A673 (cell line): Measurements from ENCODE around the gene VAV3. TPM values are rescaled to one million over a fixed set of nuclear protein-coding genes. Genes with fewer than 3 reads are reported as not detected.

Experiments
- BruUV-seq: library from RNA; stranded (reverse); fragments of 400-500 nt; replicated peaks from 2 replicates; lab custom pipeline; 2021; lab: Mats Ljungman, UMichigan
- CTCF ChIA-PET: fragments of 300-600 bp; sonication (Branson Sonifier 250); formaldehyde crosslinking; loops from one replicate; lab custom pipeline; 2022; ENCODE audit warnings: antibody characterized with exemption; lab: Charles Lee
- POLR2A ChIA-PET: fragments of 300-600 bp; sonication (Branson Sonifier 250); formaldehyde crosslinking; loops from one replicate; lab custom pipeline; 2022; ENCODE audit warnings: antibody characterized with exemption; ENCODE audit not compliant: low non-redundant PET; lab: Charles Lee
- DNase-seq: peaks from one replicate; pipeline ENCODE4 v3.0.0-alpha.2; 2015; ENCODE audit warnings: low spot score
- H3K27ac ChIP-seq: fragments of 200-600 bp; sonication (generic); 2 replicates; pipeline ENCODE4 v1.5.1; 2016; ENCODE audit warnings: mixed run types, low read depth, mild to moderate bottlenecking, mixed read lengths, antibody characterized with exemption, low read length; ENCODE audit not compliant: poor library complexity, severe bottlenecking
- H3K27me3 ChIP-seq: fragments of 200-600 bp; sonication (generic); replicated peaks from 2 replicates; pipeline ENCODE4 v1.6.1; 2017; ENCODE audit warnings: mixed run types, low read depth, mild to moderate bottlenecking, mixed read lengths, antibody characterized with exemption, low read length; ENCODE audit not compliant: insufficient read depth, poor library complexity
- H3K36me3 ChIP-seq: fragments of 200-600 bp; sonication (generic); 2 replicates; pipeline ENCODE4 v1.6.1; 2016; ENCODE audit warnings: mixed run types, mild to moderate bottlenecking, mixed read lengths, antibody characterized with exemption, low read length; ENCODE audit not compliant: insufficient read depth, poor library complexity, severe bottlenecking
- H3K4me1 ChIP-seq: fragments of 200-600 bp; sonication (generic); 2 replicates; pipeline ENCODE4 v1.6.1; 2017; ENCODE audit warnings: mixed run types, mild to moderate bottlenecking, mixed read lengths, antibody characterized with exemption, low read length; ENCODE audit not compliant: insufficient read depth, poor library complexity, severe bottlenecking
- H3K4me3 ChIP-seq: fragments of 200-600 bp; sonication (generic); 2 replicates; pipeline ENCODE4 v1.5.1; 2016; ENCODE audit warnings: low read depth, mixed run types, mild to moderate bottlenecking, mixed read lengths, low read length; ENCODE audit not compliant: poor library complexity, severe bottlenecking
- H3K9me3 ChIP-seq: fragments of 200-600 bp; sonication (generic); 2 replicates; pipeline ENCODE4 v1.6.1; 2016; ENCODE audit warnings: mixed run types, low read depth, mild to moderate bottlenecking, mixed read lengths, antibody characterized with exemption, low read length; ENCODE audit not compliant: poor library complexity, severe bottlenecking
- EZH2 ChIP-seq: fragments of 200-600 bp; sonication (generic); IDR thresholded peaks from 2 replicates; pipeline ENCODE4 v1.6.1; 2017; ENCODE audit warnings: borderline replicate concordance, low read depth, mild to moderate bottlenecking, mixed read lengths, antibody characterized with exemption, low read length; ENCODE audit not compliant: poor library complexity, severe bottlenecking
- intact Hi-C: fragments of 100-400 bp; cut with micrococcal nuclease; formaldehyde crosslinking; loops from one replicate; pipeline ENCODE4 v1.10.0; 2022; ENCODE audit not compliant: unreplicated experiment
- total RNA-seq: library from RNA; stranded (reverse); gene quantifications from 2 replicates; pipeline ENCODE4 v1.2.3, GENCODE V29; 2021
- TF ChIP-seq, protein P1 (sequence below): fragments of 300-800, 200-600 bp; sonication (generic); conservative IDR thresholded peaks from 2 replicates; pipeline ENCODE4 v1.5.1; 2017; ENCODE audit warnings: low read depth, mild to moderate bottlenecking, antibody characterized with exemption, low read length, moderate library complexity, mixed read lengths

The VAV3 gene
- total RNA-seq, 1 experiment from 2014 or later: 0.30 TPM

DNA sequence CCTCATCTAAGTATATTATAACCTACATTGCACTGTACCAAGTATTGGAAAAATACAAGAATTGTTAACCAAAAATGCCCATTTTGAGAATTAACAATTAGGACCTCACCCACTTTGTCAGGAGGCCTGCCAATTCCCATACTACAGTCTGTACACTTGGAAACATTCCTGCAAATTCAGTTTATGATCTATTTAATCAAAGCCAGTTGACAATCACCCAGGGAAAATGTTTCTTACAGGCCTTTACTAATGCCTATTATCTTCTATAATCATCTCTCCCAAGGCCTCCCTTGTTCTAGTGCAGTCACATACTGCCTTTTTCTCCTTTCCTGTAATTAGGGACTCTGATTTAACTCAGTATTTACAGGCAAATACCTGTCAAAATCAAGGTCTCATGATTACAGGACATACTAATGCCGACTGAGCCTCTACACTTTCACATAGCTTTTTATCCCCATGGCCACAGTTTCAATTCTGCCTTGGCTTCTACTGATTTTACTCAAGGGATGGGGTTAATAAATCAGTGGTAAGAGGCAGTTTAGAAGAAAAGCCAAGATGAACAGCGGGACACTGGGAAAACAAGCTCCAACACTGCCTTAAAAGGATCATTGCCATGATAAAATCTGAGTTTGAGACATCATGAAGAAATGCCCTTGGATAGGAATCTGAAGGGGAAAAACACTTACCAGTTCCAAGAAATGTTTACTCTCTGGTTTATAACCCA is 338.7 kb downstream of the VAV3 start:
- POLR2A ChIA-PET: no interaction called here
- CTCF ChIA-PET: no interaction called here
- Histone ChIP-seq H3K27me3 (no peaks in the 10 kb centered on the region), H3K27ac (no peak overlapping the region), H3K36me3 (no peaks in the 10 kb centered on the region), H3K4me1 (no peaks in the 10 kb centered on the region), H3K4me3 (no peak overlapping the region), H3K9me3 (no peaks in the 10 kb centered on the region)
- no peak for DNase-seq
- intact Hi-C loops: no loop called here
- TF ChIP-seq, protein P1, sequence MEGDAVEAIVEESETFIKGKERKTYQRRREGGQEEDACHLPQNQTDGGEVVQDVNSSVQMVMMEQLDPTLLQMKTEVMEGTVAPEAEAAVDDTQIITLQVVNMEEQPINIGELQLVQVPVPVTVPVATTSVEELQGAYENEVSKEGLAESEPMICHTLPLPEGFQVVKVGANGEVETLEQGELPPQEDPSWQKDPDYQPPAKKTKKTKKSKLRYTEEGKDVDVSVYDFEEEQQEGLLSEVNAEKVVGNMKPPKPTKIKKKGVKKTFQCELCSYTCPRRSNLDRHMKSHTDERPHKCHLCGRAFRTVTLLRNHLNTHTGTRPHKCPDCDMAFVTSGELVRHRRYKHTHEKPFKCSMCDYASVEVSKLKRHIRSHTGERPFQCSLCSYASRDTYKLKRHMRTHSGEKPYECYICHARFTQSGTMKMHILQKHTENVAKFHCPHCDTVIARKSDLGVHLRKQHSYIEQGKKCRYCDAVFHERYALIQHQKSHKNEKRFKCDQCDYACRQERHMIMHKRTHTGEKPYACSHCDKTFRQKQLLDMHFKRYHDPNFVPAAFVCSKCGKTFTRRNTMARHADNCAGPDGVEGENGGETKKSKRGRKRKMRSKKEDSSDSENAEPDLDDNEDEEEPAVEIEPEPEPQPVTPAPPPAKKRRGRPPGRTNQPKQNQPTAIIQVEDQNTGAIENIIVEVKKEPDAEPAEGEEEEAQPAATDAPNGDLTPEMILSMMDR: no peak
- no TSS peak for BruUV-seq

DNA sequence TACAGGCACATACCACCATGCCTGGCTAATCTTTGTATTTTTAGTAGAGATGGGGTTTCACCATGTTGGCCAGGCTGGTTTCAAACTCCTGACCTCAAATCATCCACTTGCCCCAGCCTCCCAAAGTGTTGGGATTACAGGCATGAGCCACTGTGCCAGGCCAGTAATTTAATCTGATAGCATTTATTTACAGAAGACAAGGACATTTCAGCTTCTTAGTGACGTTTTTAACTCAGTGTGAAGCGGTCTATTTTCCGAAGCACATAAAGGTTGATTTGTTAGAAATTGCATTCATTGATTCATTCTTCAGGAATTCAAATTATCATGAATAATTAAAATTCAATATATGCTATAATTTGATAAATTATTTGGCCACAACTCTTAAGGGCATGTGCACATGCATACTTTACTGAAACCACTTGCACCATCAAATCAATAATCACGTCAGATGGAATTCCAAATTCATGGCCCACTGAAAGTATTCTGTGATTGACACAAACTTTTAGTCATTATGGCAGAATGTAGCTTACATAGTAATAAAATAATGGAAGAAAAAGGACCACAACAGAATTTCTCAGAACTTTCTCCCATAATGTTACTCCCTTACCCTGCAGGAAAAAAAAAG is 339.5 kb downstream of the VAV3 start:
- no TSS peak for BruUV-seq
- ChIA-PET CTCF (no interaction called here), POLR2A (no interaction called here)
- no peaks in the 10 kb centered on the region for H3K36me3 ChIP-seq
- H3K4me3 ChIP-seq: no peak overlapping the region
- H3K9me3 ChIP-seq: no peaks in the 10 kb centered on the region
- intact Hi-C loops: no loop called here
- no peak overlapping the region for H3K27ac ChIP-seq
- H3K27me3 ChIP-seq: no peaks in the 10 kb centered on the region
- no peaks in the 10 kb centered on the region for H3K4me1 ChIP-seq
- DNase-seq: no peak
- TF ChIP-seq EZH2: no peak
- TF ChIP-seq, protein P1: no peak

DNA sequence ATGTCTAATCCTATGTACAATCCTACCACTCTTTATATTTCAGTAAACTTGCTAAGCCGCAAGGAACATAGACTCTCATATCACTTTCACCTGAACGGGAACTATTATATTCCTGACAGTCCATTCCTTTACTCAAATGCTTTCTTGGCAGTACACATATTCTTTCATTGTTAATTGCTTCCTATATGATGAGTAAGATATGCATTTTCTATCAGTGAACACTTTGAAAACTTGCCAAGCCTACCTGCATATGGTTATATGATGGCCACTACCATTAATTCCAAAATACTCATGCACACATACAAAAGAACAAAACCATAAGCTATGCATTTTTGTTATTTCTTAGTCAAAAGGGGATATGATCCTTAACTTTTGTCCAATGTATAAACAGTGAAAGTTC is 341.5 kb downstream of the VAV3 start:
- no peak overlapping the region for H3K27ac ChIP-seq
- no peaks in the 10 kb centered on the region for H3K4me1 ChIP-seq
- no TSS peak for BruUV-seq
- CTCF ChIA-PET: no interaction called here
- POLR2A ChIA-PET: no interaction called here
- no peaks in the 10 kb centered on the region for H3K36me3 ChIP-seq
- DNase-seq: no peak
- intact Hi-C loops: no loop called here
- no peaks in the 10 kb centered on the region for H3K27me3 ChIP-seq
- no peak for TF ChIP-seq EZH2
- TF ChIP-seq, protein P1: no peak
- H3K4me3 ChIP-seq: no peak overlapping the region
- no peaks in the 10 kb centered on the region for H3K9me3 ChIP-seq
